Cardiac fibroblast (primary cell): ENCODE measurements around the gene DLGAP3.

Source experiments
- DNase-seq, 2 donors: peaks; one replicate each; pipeline versions ENCODE4 v3.0.0 to v3.0.0-alpha.2; 2010; ENCODE audit warnings: low read depth in 2 of 2
- H3K4me3 ChIP-seq, 2 donors: replicated peaks in 1 of 2; 1 replicate in 1 of 2; 2 replicates in 1 of 2; pipeline ENCODE4 v1.5.1; 2011; ENCODE audit warnings: low read depth in 2 of 2, low read length in 2 of 2, mild to moderate bottlenecking in 2 of 2, moderate library complexity in 1 of 2
- CTCF ChIP-seq: IDR thresholded peaks from one replicate; pipeline ENCODE4 v1.5.1; 2011; ENCODE audit warnings: low read depth, mild to moderate bottlenecking, low read length, inconsistent platforms

DLGAP3 gene

DNA sequence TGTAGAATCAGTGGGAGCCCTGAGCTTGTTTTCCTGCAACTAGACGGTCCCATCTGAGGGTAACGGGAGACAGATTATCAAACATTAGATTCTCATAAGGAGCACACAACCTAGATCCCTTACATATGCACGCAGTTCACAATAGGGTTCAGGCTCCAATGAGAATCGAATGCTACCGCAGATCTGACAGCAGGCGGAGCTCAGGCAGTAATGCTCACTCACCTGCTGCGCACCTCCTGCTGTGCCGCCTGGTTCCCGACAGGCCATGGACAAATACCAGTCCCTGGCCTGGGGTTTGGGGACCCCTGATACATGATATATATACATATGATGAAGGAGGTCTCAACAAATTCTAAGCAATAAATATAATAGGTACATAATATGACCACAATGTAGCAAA, 50.2 kb downstream of the DLGAP3 start:
- DNase-seq = no peak
- H3K4me3 ChIP-seq = no peak overlapping the region
- no peak for TF ChIP-seq CTCF

DNA sequence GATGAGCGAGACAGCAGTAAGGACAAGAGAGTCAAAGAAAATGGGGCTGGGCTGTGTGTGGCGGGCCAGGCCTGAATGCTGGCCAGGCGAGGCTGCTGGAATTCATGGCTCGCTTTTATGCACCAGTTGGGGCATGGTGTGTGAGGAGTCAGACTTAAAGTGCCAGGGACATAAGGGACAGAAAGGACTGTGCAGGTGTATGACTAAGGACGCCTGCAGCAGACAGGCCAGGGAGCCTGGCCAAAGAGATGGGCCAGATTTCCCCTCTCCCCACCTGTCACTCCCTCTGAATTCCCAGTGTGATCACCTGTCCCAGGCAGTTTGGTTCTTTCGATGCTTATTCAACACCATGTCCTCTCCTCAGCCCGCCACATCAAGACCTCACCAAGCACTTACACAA, 53.0 kb downstream of the DLGAP3 start:
- no peak for TF ChIP-seq CTCF
- no peak for DNase-seq
- no peak overlapping the region for H3K4me3 ChIP-seq

DNA sequence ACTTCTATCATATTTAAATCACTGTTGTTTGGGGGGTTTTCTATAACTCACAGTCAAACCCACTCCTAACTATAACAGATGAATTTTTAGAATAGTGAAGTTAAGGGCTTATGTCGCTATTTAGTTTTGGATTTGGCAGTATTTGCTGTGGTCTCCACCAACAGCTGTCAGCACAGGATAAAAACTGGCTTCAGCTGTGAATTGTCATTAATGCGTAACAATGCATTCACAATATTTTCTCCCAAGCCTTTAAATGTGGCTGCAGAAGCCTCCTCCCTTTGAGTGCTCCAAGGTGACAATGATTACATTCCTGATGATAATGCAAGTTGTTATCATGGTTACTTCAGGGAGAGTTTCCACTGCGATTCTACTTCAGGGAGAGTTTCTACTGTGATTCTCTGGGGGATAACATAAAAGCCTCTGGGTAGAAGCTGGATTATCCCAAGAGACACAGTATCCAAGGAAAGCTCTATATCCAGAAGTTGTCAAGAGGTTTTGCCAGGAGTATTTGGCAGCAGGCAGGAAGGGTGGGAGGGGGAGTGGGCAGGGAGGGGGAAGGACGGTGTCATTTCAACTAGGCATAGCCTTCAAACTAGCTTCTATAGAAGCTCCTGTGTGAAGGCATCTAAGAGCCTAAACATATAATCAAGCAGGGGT, 55.0 kb downstream of the DLGAP3 start:
- no peak for DNase-seq
- no peak for TF ChIP-seq CTCF
- H3K4me3 ChIP-seq = no peak overlapping the region

DNA sequence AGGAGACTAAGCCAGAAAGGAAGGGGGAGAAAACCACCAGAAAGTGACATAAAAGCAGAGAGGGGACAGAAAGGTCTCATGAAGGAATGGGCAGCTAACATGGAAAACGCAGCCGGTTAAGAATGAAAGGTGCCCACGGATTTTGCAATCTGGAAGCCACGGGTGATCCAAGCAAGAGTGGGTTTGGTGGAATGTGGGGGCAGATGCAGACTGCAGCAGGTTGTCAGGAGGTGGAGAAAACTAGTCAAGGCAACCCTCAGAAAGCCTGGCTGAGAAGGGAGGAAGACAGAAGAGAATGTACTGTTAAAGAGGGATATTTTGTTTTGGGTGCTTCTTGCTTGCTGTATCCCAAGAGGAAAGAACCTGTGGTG, 57.3 kb downstream of the DLGAP3 start:
- no peak for TF ChIP-seq CTCF
- H3K4me3 ChIP-seq = no peak overlapping the region
- no peak for DNase-seq

- no peak for DNase-seq
- H3K4me3 ChIP-seq = no peak overlapping the region
- no peak for TF ChIP-seq CTCF
Observed at GRCh38 chr1:34871443-34872132, 57.9 kb downstream of the DLGAP3 start.

GRCh38 chr1:34870395-34870794, 59.1 kb downstream of the DLGAP3 start:
- no peak for DNase-seq
- no peak overlapping the region for H3K4me3 ChIP-seq
- TF ChIP-seq CTCF = no peak

DNA sequence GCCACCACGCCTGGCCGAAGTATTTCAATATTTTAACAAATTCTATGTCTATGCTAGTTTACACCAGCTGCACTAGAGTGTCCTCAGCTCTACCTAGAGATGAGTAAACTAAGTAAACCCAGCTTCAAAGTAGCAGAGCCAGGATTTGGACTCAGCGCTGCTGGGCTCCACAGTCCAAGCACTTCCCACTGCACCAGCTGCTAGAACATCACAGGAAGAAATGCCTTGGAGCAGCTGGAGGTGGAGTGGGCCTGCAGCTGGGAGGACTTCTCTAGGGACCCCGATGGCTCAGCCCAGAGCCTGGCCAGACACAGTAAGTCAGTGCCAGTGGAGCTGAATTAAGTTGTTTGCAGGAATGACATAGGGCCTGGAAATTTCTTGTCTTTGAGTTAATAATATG, 59.7 kb downstream of the DLGAP3 start:
- H3K4me3 ChIP-seq = no peak overlapping the region
- no peak for DNase-seq
- no peak for TF ChIP-seq CTCF
